K562 (cell line): Measurements from ENCODE around the gene ACTR1B. TPM values are rescaled to one million over a fixed set of nuclear protein-coding genes. Genes with fewer than 3 reads are reported as not detected.

Source experiments
- ARID3B ChIP-seq: fragments of 250-450 bp; sonication (Bioruptor Pico); IDR thresholded peaks from 2 replicates; pipeline ENCODE4 v1.4.0; 2020; ENCODE audit warnings: borderline replicate concordance
- CTBP1 ChIP-seq: fragments of 450-650 bp; IDR thresholded peaks from 2 replicates; pipeline ENCODE4 v1.6.1; 2016; ENCODE audit warnings: borderline replicate concordance
- CTCF ChIP-seq, 3 experiments: IDR thresholded peaks in 2 of 3; conservative IDR thresholded peaks in 1 of 3; 2 replicates each; pipeline ENCODE4 v1.5.1; 2011 to 2012; ENCODE audit warnings: low read length in 3 of 3, mild to moderate bottlenecking in 3 of 3, control low read depth in 2 of 3, improper control_type of control experiment in 1 of 3, inconsistent platforms in 1 of 3, low read depth in 1 of 3, mixed read lengths in 1 of 3, moderate library complexity in 1 of 3; ENCODE audit not compliant: insufficient read depth in 2 of 3
- EP300 ChIP-seq: IDR thresholded peaks from 2 replicates; pipeline ENCODE4 v1.6.1; 2012; ENCODE audit warnings: low read length, improper control_type of control experiment
- IRF2 ChIP-seq: sonication (generic); formaldehyde crosslinking; IDR thresholded peaks from 2 replicates; pipeline ENCODE4 v1.8.1; 2022; ENCODE audit warnings: mild to moderate bottlenecking, missing genetic modification reagents
- IRF9 ChIP-seq: fragments of 450-650 bp; IDR thresholded peaks from 2 replicates; pipeline ENCODE4 v1.6.1; 2016; ENCODE audit warnings: missing biosample characterization, missing genetic modification characterization
- JUND ChIP-seq, 2 experiments: IDR thresholded peaks; 2 replicates in 1 of 2; 3 replicates in 1 of 2; pipeline ENCODE4 v1.6.1; 2011; ENCODE audit warnings: borderline replicate concordance in 2 of 2, low read depth in 2 of 2, low read length in 2 of 2, improper control_type of control experiment in 1 of 2, missing biosample characterization in 1 of 2, missing genetic modification characterization in 1 of 2, missing genetic modification reagents in 1 of 2
- LCOR ChIP-seq: sonication (generic); formaldehyde crosslinking; IDR thresholded peaks from 2 replicates; pipeline ENCODE4 v1.8.0; 2022; ENCODE audit warnings: mild to moderate bottlenecking, missing genetic modification reagents
- NBN ChIP-seq: fragments of 450-650 bp; IDR thresholded peaks from 2 replicates; pipeline ENCODE4 v1.6.1; 2016; ENCODE audit warnings: low read depth, mild to moderate bottlenecking
- PTRF ChIP-seq: fragments of 450-650 bp; IDR thresholded peaks from 2 replicates; pipeline ENCODE4 v1.6.1; 2016; ENCODE audit warnings: mild to moderate bottlenecking, missing genetic modification characterization, missing compliant biosample characterization
- PYGO2 ChIP-seq: fragments of 450-650 bp; IDR thresholded peaks from 2 replicates; pipeline ENCODE4 v1.6.1; 2016; ENCODE audit warnings: mild to moderate bottlenecking, missing genetic modification characterization, moderate library complexity, missing compliant biosample characterization
- RBM15 ChIP-seq: fragments of 200-400 bp; formaldehyde crosslinking; IDR thresholded peaks from 2 replicates; pipeline ENCODE4 v1.6.1; 2018; ENCODE audit warnings: mild to moderate bottlenecking, low read length, moderate library complexity; ENCODE audit not compliant: insufficient read depth
- SRF ChIP-seq, 2 experiments: fragments of 250-450, 450-650 bp in 1 of 2; sonication (Bioruptor Pico) in 1 of 2; sonication (generic) in 1 of 2; formaldehyde crosslinking; IDR thresholded peaks; 2 replicates each; pipeline versions ENCODE4 v1.5.0 to v1.5.1; 2020 to 2022; ENCODE audit warnings: mild to moderate bottlenecking in 1 of 2, missing genetic modification reagents in 1 of 2
- STAG1 ChIP-seq: sonication (generic); formaldehyde crosslinking; IDR thresholded peaks from 2 replicates; pipeline ENCODE4 v1.5.0; 2020; ENCODE audit warnings: missing genetic modification reagents, borderline replicate concordance
- TEAD4 ChIP-seq, 2 experiments: sonication (generic) in 1 of 2; formaldehyde crosslinking in 1 of 2; IDR thresholded peaks; 2 replicates each; pipeline versions ENCODE4 v1.6.1 to v1.8.0; 2012 to 2022; ENCODE audit warnings: borderline replicate concordance in 1 of 2, inconsistent platforms in 1 of 2, low read length in 1 of 2, mild to moderate bottlenecking in 1 of 2, missing genetic modification reagents in 1 of 2
- ZNF316 ChIP-seq: fragments of 450-650 bp; IDR thresholded peaks from 2 replicates; pipeline ENCODE4 v1.6.1; 2016
- ZNF347 ChIP-seq: fragments of 450-650 bp; formaldehyde crosslinking; IDR thresholded peaks from 2 replicates; pipeline ENCODE4 v1.4.0; 2020; ENCODE audit warnings: low read depth, mild to moderate bottlenecking, moderate library complexity
- ZNF511 ChIP-seq: sonication (generic); formaldehyde crosslinking; IDR thresholded peaks from 2 replicates; pipeline ENCODE4 v1.8.0; 2022; ENCODE audit warnings: mild to moderate bottlenecking, missing genetic modification reagents
- polyA plus RNA-seq, 8 experiments: library from polyadenylated mRNA; depleted of rRNA in 4 of 8; stranded (reverse) in 5 of 8; unstranded in 3 of 8; fragments of >200 nt; fragmentation: Nextera tagmentation in 2 of 8; fragmentation: Illumina TruSeq in 1 of 8; extraction: Ambion mirVana in 2 of 8; extraction: Trizol in 1 of 8; gene quantifications; 2 replicates each; pipeline versions ENCODE4 v1.2.1 to v1.2.3, GENCODE V29; 2011 to 2014; ENCODE audit warnings: inconsistent platforms in 1 of 8, missing spikeins in 1 of 8
- total RNA-seq, 7 experiments: library from RNA; depleted of rRNA in 6 of 7; stranded (reverse); fragments of >200 nt in 6 of 7; fragmentation: Illumina TruSeq in 2 of 7; extraction: Trizol in 2 of 7; gene quantifications; 2 replicates each; pipeline versions ENCODE4 v1.2.1 to v1.2.3, GENCODE V29; 2011 to 2021; ENCODE audit warnings: low replicate concordance in 1 of 7
- TF ChIP-seq, protein P1 (sequence below): conservative IDR thresholded peaks from 2 replicates; pipeline ENCODE4 v1.6.1; 2011; ENCODE audit warnings: low read depth, mild to moderate bottlenecking, low read length; ENCODE audit not compliant: control insufficient read depth

Gene ACTR1B
- total and polyA plus RNA-seq, 9 of the 15 experiments (the other 6 are each of a cell fraction or from before 2014, with no cell fraction given) = 0.49 to 42.3 (median 22.5) TPM

GRCh38 chr2:97697252-97698235 is 33.7 kb upstream of the ACTR1B start (continued):
- TF ChIP-seq CTBP1 = no peak
- no peak for TF ChIP-seq RBM15
- no peak for TF ChIP-seq IRF2
- TF ChIP-seq JUND (IDR thresholded peaks at IDR 0.05; ENCODE audit: borderline replicate concordance, low read depth, low read length) = peak; percentile 53; the same call in 1 of the 2 replicates
- no peak; the same call in 2 of the 3 replicates for TF ChIP-seq JUND (tag; IDR thresholded peaks at IDR 0.05; ENCODE audit: borderline replicate concordance, low read depth, low read length)
- TF ChIP-seq STAG1 (CRISPR knock-in tag) = peak; percentile 81; the same call in 1 of the 2 replicates
- no peak for TF ChIP-seq PTRF
- TF ChIP-seq, protein P1, sequence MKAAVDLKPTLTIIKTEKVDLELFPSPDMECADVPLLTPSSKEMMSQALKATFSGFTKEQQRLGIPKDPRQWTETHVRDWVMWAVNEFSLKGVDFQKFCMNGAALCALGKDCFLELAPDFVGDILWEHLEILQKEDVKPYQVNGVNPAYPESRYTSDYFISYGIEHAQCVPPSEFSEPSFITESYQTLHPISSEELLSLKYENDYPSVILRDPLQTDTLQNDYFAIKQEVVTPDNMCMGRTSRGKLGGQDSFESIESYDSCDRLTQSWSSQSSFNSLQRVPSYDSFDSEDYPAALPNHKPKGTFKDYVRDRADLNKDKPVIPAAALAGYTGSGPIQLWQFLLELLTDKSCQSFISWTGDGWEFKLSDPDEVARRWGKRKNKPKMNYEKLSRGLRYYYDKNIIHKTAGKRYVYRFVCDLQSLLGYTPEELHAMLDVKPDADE = no peak
- peak; percentile 25; the same call in 1 of the 2 replicates for TF ChIP-seq TEAD4 (IDR thresholded peaks at IDR 0.05; ENCODE audit: low read length)
- no peak for TF ChIP-seq TEAD4 (CRISPR knock-in tag; IDR thresholded peaks at IDR 0.05; ENCODE audit: borderline replicate concordance)
- TF ChIP-seq EP300 = no peak
- no peak for TF ChIP-seq PYGO2 (tag)
- TF ChIP-seq NBN = peak; percentile 61; the same call in 1 of the 2 replicates
- TF ChIP-seq ZNF347 (CRISPR knock-in tag) = no peak
- no peak for TF ChIP-seq ZNF511 (CRISPR knock-in tag)
- peak; percentile 94 to 99 (median 97) for TF ChIP-seq CTCF (IDR thresholded peaks at IDR 0.05 in 2 of 3, conservative IDR thresholded peaks at IDR 0.05 in 1 of 3; ENCODE audit: insufficient read depth in 2 of 3, low read depth in 1 of 3, low read length in 3 of 3)
- no peak for TF ChIP-seq IRF9
- TF ChIP-seq ZNF316 = no peak
- peak; percentile 49; the same call in 1 of the 2 replicates for TF ChIP-seq LCOR
- 0 out of 4 replicates have a peak, but pooled peaks of 1 of the 2 experiments have one; percentile 41 for TF ChIP-seq SRF (CRISPR knock-in tag; IDR thresholded peaks at IDR 0.05)
- TF ChIP-seq ARID3B (CRISPR knock-in tag) = no peak
